PC-3 (cell line): ENCODE results near the gene TTC34. TPM values are rescaled to one million over a fixed set of nuclear protein-coding genes. Genes with fewer than 3 reads are reported as not detected.

Experiments
- ATAC-seq: fragments of 200-7000 bp; cut with Tn5 transposase; 2 replicates; pipeline ENCODE4 v1.9.1; 2020; ENCODE audit warnings: mild to moderate bottlenecking, moderate library complexity
- BruUV-seq: library from RNA; stranded (reverse); fragments of 400-500 nt; replicated peaks from 2 replicates; lab custom pipeline; 2021; lab: Mats Ljungman, UMichigan
- CTCF ChIA-PET: fragments of 300-600 bp; sonication (Branson Sonifier 250); formaldehyde crosslinking; loops from one replicate; lab custom pipeline; 2022; ENCODE audit warnings: antibody characterized with exemption; lab: Charles Lee
- POLR2A ChIA-PET: fragments of 300-600 bp; sonication (Branson Sonifier 250); formaldehyde crosslinking; loops from one replicate; lab custom pipeline; 2022; ENCODE audit warnings: antibody characterized with exemption; ENCODE audit not compliant: unreplicated experiment; lab: Charles Lee
- DNase-seq: peaks from one replicate; pipeline ENCODE4 v3.0.0-alpha.2; 2015
- H2AFZ ChIP-seq: fragments of 300-600 bp; sonication (generic); 2 replicates; pipeline ENCODE4 v1.6.0; 2016; ENCODE audit warnings: antibody characterized with exemption, low read length
- H3F3A ChIP-seq: fragments of 300-600 bp; sonication (generic); one replicate; pipeline ENCODE4 v1.6.0; 2017; ENCODE audit warnings: antibody characterized with exemption, low read length, control low read depth, mild to moderate bottlenecking; ENCODE audit not compliant: unreplicated experiment
- H3K27ac ChIP-seq: fragments of 300-600 bp; sonication (generic); 2 replicates; pipeline ENCODE4 v1.5.1; 2016; ENCODE audit warnings: mild to moderate bottlenecking, low read length
- H3K27me3 ChIP-seq: fragments of 300-600 bp; sonication (generic); 2 replicates; pipeline ENCODE4 v1.6.1; 2016; ENCODE audit warnings: low read length, mixed read lengths
- H3K36me3 ChIP-seq: fragments of 300-600 bp; sonication (generic); 2 replicates; pipeline ENCODE4 v1.6.1; 2016; ENCODE audit warnings: low read depth, mixed run types, low read length, mixed read lengths
- H3K4me1 ChIP-seq: fragments of 300-600 bp; sonication (generic); 2 replicates; pipeline ENCODE4 v1.5.1; 2016; ENCODE audit warnings: low read length; ENCODE audit not compliant: insufficient read depth
- H3K4me2 ChIP-seq: fragments of 300-600 bp; sonication (generic); 2 replicates; pipeline ENCODE4 v1.6.0; 2016; ENCODE audit warnings: low read length
- H3K4me3 ChIP-seq: fragments of 300-600 bp; sonication (generic); 2 replicates; pipeline ENCODE4 v1.5.1; 2016; ENCODE audit warnings: mild to moderate bottlenecking, low read length, mixed read lengths
- H3K79me2 ChIP-seq: fragments of 300-600 bp; sonication (generic); 2 replicates; pipeline ENCODE4 v1.6.1; 2017; ENCODE audit warnings: low read length, mixed read lengths
- H3K9ac ChIP-seq: fragments of 300-600 bp; sonication (generic); 2 replicates; pipeline ENCODE4 v1.6.0; 2016; ENCODE audit warnings: mild to moderate bottlenecking, low read length
- H3K9me2 ChIP-seq: fragments of 300-600 bp; sonication (generic); replicated peaks from 2 replicates; pipeline ENCODE4 v1.6.1; 2016; ENCODE audit warnings: mixed run types, low read length, mixed read lengths
- H3K9me3 ChIP-seq: fragments of 300-600 bp; sonication (generic); 2 replicates; pipeline ENCODE4 v1.6.1; 2016; ENCODE audit warnings: low read length, mixed read lengths
- H4K20me1 ChIP-seq: fragments of 300-600 bp; sonication (generic); 2 replicates; pipeline ENCODE4 v1.6.1; 2016; ENCODE audit warnings: low read length, mixed read lengths
- CTCF ChIP-seq: fragments of 300-600 bp; sonication (generic); conservative IDR thresholded peaks from 2 replicates; pipeline ENCODE4 v1.5.1; 2017; ENCODE audit warnings: antibody characterized with exemption, low read depth, mild to moderate bottlenecking, low read length
- EZH2 ChIP-seq: fragments of 300-600 bp; sonication (generic); IDR thresholded peaks from one replicate; pipeline ENCODE4 v1.6.1; 2017; ENCODE audit warnings: antibody characterized with exemption, mild to moderate bottlenecking, low read length; ENCODE audit not compliant: unreplicated experiment
- EZH2phosphoT487 ChIP-seq: fragments of 300-600 bp; sonication (generic); IDR thresholded peaks from 2 replicates; pipeline ENCODE4 v1.6.1; 2018; ENCODE audit warnings: mild to moderate bottlenecking, antibody characterized with exemption, low read length, borderline replicate concordance
- intact Hi-C: fragments of 100-400 bp; cut with micrococcal nuclease; formaldehyde crosslinking; loops from 2 replicates; pipeline ENCODE4 v1.9.0; 2023
- total RNA-seq: library from RNA; depleted of rRNA; stranded (reverse); fragments of >200 nt; gene quantifications from 2 replicates; pipeline ENCODE4 v1.2.3, GENCODE V29; 2014

The TTC34 gene
- total RNA-seq, 1 experiment from 2014 or later, result 0.11 TPM

- Histone ChIP-seq H3K4me2 (no peak overlapping the region), H3K36me3 (no peaks in the 10 kb centered on the region), H3K4me3 (no peak overlapping the region), H3K9ac (no peak overlapping the region), H3F3A (no peaks in the 10 kb centered on the region), H3K27ac (no peak overlapping the region), H3K9me2 (no peaks in the 10 kb centered on the region), H2AFZ (no peak overlapping the region), H3K27me3 (peaks cover 94% of the 10 kb centered on the region), H3K9me3 (no peaks in the 10 kb centered on the region), H4K20me1 (no peaks in the 10 kb centered on the region), H3K4me1 (no peaks in the 10 kb centered on the region), H3K79me2 (no peaks in the 10 kb centered on the region)
- DNase-seq, result no peak
- BruUV-seq, result no TSS peak
- no peak for ATAC-seq
- ChIA-PET POLR2A (no interaction called here), CTCF (no interaction called here)
- intact Hi-C loops, result no loop called here
- no peak for TF ChIP-seq CTCF
- TF ChIP-seq EZH2phosphoT487, result no peak
- TF ChIP-seq EZH2, result no peak
These were observed 46.6 kb upstream of the TTC34 start for GRCh38 chr1:2848006-2848670.

- no peak for DNase-seq
- ChIA-PET POLR2A (no interaction called here), CTCF (no interaction called here)
- Histone ChIP-seq H3K4me2 (no peak overlapping the region), H3K9ac (no peak overlapping the region), H3K9me2 (no peaks in the 10 kb centered on the region), H3K27ac (no peak overlapping the region), H3K36me3 (no peaks in the 10 kb centered on the region), H4K20me1 (no peaks in the 10 kb centered on the region), H3K27me3 (peaks cover 96% of the 10 kb centered on the region), H3K79me2 (no peaks in the 10 kb centered on the region), H3K9me3 (no peaks in the 10 kb centered on the region), H3K4me3 (no peak overlapping the region), H2AFZ (no peak overlapping the region), H3K4me1 (no peaks in the 10 kb centered on the region), H3F3A (no peaks in the 10 kb centered on the region)
- no TSS peak for BruUV-seq
- intact Hi-C loops, result no loop called here
- ATAC-seq, result no peak
- TF ChIP-seq EZH2phosphoT487, result no peak
- no peak for TF ChIP-seq CTCF
- no peak for TF ChIP-seq EZH2
These were observed 45.8 kb upstream of the TTC34 start for GRCh38 chr1:2847086-2847985.

GRCh38 chr1:2845869-2846268 lies 44.4 kb upstream of the TTC34 start:
- H3F3A ChIP-seq, result no peaks in the 10 kb centered on the region
- no peak for DNase-seq
- no peak for TF ChIP-seq CTCF
- TF ChIP-seq EZH2phosphoT487, result no peak
- no peak for TF ChIP-seq EZH2
- no peaks in the 10 kb centered on the region for H3K36me3 ChIP-seq
- no peaks in the 10 kb centered on the region for H3K9me3 ChIP-seq
- peaks cover 97% of the 10 kb centered on the region for H3K27me3 ChIP-seq
- H3K4me1 ChIP-seq, result no peaks in the 10 kb centered on the region
- H3K9ac ChIP-seq, result no peak overlapping the region
- H3K9me2 ChIP-seq, result no peaks in the 10 kb centered on the region
- no peak for ATAC-seq
- H3K4me3 ChIP-seq, result no peak overlapping the region
- no peaks in the 10 kb centered on the region for H3K79me2 ChIP-seq
- no TSS peak for BruUV-seq
- H3K27ac ChIP-seq, result no peak overlapping the region
- no peak overlapping the region for H3K4me2 ChIP-seq
- H2AFZ ChIP-seq, result no peak overlapping the region
- POLR2A ChIA-PET, result no interaction called here
- CTCF ChIA-PET, result no interaction called here
- intact Hi-C loops, result no loop called here
- no peaks in the 10 kb centered on the region for H4K20me1 ChIP-seq
